ENCODE measurements around the gene CD300LG.
"Not testable (repeated sequence)": the region's sequence is repeated elsewhere in the genome, so short reads cannot be mapped to it uniquely, and the experiment has no call there.

Gene CD300LG

GRCh38 chr17:43854498-43854897 is 7.5 kb downstream of the CD300LG start:
- no peak for DNase-seq (ENCODE audit: low spot score)

GRCh38 chr17:43855061-43855460 is 8.1 kb downstream of the CD300LG start:
- no peak for DNase-seq (ENCODE audit: low spot score)

GRCh38 chr17:43856141-43856540 is 9.2 kb downstream of the CD300LG start:
- DNase-seq (ENCODE audit: low spot score): no peak

GRCh38 chr17:43857141-43857540 is 10.2 kb downstream of the CD300LG start:
- DNase-seq (ENCODE audit: low spot score): no peak

- no peak for DNase-seq (ENCODE audit: low spot score)
These were observed 11.1 kb downstream of the CD300LG start for GRCh38 chr17:43857957-43858600.

- DNase-seq (ENCODE audit: low spot score): no peak
These were observed 13.2 kb downstream of the CD300LG start for GRCh38 chr17:43860077-43860725.

GRCh38 chr17:43860927-43861622 is 14.1 kb downstream of the CD300LG start:
- DNase-seq (ENCODE audit: low spot score): no peak

GRCh38 chr17:43861960-43862359 is 15.0 kb downstream of the CD300LG start:
- DNase-seq (ENCODE audit: low spot score): no peak

GRCh38 chr17:43864161-43864984 is 17.4 kb downstream of the CD300LG start:
- DNase-seq (ENCODE audit: low spot score): no peak

- DNase-seq (ENCODE audit: low spot score): no peak
These were observed 21.4 kb downstream of the CD300LG start for GRCh38 chr17:43868226-43868994.

- DNase-seq (ENCODE audit: low spot score): not testable (repeated sequence)
These were observed 22.1 kb downstream of the CD300LG start for GRCh38 chr17:43869031-43869430.

- no peak for DNase-seq (ENCODE audit: low spot score)
These were observed 25.1 kb downstream of the CD300LG start for GRCh38 chr17:43871946-43872690.

- no peak for DNase-seq (ENCODE audit: low spot score)
These were observed 26.1 kb downstream of the CD300LG start for GRCh38 chr17:43873091-43873490.

- no peak for DNase-seq (ENCODE audit: low spot score)
These were observed 26.8 kb downstream of the CD300LG start for GRCh38 chr17:43873815-43874214.

- no peak for DNase-seq (ENCODE audit: low spot score)
These were observed 27.3 kb downstream of the CD300LG start for GRCh38 chr17:43874293-43874692.

- DNase-seq (ENCODE audit: low spot score): no peak
These were observed 28.6 kb downstream of the CD300LG start for GRCh38 chr17:43875476-43876147.

GRCh38 chr17:43877031-43877430 is 30.1 kb downstream of the CD300LG start:
- DNase-seq (ENCODE audit: low spot score): no peak

GRCh38 chr17:43877451-43878155 is 30.6 kb downstream of the CD300LG start:
- DNase-seq (ENCODE audit: low spot score): no peak
